KBM-7 (cell line): Measurements from ENCODE around the gene PRR23A.
"Not testable (repeated sequence)": the region's sequence is repeated elsewhere in the genome, so short reads cannot be mapped to it uniquely, and the experiment has no call there.

Experiments
- DNase-seq: peaks from one replicate; pipeline ENCODE4 v3.0.0-alpha.2; 2015
- in situ Hi-C: fragments of 300-500 bp; cut with MboI; formaldehyde crosslinking; loops from 2 replicates; pipeline ENCODE4 v1.14.3; 2020; ENCODE audit warnings: low sequenced_read_pairs, low pct_unique_long_range_greater_than_20kb, mixed read lengths

Gene PRR23A

DNA sequence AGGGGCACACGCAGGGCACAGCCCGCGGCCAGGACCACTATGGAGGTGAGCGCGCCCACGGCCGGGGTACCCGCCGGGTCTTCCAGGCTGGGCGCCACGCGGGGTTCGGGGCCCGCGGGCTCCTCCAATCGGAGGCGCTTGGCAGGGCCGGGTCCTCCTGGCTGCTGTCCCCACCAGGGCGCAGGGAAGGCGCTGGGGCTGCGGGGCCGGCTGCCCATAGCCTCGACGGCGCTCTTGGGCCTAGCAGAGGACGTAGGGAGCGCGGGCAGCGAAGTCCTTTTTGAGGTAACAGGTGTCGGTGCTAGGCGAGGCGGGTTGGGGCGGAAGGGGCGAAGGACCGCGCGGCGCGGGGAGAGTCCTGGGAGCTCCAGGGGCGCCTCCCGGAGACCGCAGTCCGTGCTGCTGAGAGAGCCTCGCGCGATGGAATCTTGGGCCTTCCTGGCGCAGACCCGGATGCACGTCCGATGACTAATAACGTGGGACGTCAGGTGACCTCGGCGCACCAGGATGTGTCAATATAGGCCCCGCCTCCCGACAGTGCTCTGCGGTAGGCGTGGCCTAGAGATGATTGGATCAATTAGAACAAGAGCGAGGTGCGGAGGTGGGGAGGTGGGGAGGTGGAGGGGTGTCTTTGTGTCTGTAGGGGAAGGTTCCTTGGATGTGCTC, at the start of gene PRR23A:
Gene PRR23A (minus strand): TSS at position 218 of the 666 bp plus-strand sequence. CDS start 0 bp downstream, at position 218.
- no peak for DNase-seq
- in situ Hi-C loops: no loop called here

DNA sequence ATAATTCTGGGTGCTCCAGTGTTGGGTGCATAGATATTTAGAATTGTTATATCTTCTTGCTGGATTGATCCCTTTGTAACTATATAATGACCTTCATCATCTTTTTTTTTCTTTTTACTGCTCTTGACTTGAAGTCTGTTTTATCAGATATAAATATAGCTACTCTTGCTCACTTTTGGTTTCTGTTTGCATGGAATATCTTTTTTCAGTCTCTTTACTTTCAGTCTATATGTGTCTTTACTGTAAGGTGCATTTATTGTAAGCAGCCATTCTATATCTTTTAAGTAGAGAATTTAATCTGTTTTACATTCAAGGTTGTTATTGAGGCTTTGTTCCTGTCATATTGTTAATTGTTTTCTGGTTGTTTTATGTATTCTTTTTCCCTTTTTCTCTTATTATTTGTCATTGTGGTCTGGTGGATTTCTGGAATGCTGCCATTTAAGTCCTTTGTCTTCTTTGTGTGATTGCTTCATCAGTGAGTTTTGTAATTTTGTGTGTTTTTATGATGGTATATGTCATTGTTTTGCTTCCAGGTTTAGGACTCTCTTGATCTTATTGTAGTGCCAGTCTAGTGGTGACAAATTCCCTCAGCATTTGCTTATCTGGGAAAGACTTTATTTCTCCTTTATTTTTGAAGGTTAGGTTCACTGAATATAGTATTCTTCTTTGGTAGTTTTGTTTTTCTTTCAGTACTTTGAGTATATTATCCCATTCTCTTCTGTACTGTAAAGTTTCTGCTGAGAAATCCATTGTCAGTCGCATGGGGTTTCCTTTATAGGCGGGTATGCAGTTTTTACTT, 46.9 kb upstream of the PRR23A start:
- no peak for DNase-seq
- in situ Hi-C loops: no loop called here

DNA sequence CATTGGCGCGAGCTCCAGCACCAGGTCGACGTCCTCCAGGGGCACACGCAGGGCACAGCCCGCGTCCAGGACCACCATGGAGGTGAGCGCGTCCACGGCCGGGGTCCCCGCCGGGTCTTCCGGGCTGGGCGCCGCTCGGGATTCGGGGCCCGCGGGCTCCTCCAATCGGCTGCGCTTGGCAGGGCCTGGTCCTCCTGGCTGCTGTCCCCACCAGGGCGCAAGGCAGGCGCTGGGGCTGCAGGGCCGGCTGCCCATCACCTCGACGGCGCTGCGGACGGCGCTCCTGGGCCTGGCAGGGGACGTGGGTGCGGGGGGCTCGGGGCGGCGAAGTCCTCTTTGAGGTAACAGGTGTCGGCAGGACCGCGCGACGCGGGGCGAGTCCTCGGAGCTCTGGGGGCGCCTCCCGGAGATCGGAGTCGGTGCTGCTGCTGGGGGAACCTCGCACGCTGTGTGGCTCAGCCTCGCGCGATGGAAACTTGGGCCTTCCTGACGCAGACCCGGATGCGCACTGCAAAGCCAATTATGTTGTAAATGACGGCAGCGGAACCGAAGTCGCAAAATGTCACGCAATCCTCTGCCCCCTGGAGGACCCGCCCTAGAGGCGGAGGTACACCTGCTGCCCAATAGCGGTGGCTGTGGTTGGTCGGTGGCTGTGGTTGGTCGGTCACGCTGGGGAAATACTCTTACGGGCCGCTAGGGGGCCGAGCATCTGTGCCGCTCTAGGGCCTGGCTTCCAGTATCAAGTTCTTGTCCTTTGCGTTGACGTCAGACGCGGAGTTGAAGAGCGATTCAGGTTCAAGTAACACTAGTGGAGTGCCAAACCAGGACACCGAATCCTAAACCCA, 38.5 kb upstream of the PRR23A start, which contains the start of gene PRR23C:
Gene PRR23C (minus strand): TSS at position 527 of the 845 bp plus-strand sequence. CDS start 272 bp downstream, at position 255.
- DNase-seq: no peak
- in situ Hi-C loops: no loop called here

DNA sequence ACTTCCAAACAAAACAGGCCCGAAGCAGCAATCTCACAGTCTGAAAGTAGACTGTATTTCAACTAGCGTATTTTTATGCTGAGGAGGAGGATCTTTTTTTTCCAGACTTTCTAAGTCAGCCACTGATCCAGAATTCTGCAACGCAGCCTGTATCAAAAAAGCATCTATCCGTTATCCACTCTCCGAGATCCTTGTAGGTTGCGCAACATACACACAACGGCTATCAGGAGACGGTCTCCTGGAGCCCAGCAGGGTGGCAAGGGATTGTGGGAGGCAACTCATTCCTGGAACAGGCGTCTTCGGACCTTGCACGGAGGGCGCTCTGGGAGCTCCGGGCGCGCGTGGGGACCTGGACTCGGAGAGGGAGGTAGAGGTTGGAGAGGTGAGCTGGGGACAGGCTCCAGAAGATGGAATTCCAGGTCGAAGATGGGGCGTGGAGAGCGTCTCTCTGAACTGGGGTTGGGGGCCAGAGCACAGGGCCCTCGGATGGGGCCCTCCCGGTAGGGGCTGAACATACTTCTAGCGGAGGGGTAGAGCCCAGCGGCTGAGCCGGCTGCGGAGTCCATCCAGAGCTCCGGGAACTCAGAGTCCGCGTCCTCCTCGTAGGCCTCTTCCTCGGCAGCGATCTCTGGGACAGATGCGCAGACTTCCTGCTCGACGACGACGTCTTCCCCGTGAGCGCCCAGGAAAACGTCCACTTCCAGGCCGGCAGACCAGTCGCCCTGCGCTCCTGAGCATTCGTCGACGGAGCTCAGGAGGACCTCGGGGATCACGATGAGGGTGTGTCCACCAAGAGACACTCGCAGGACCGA, 37.7 kb upstream of the PRR23A start:
- in situ Hi-C loops: no loop called here
- no peak for DNase-seq

DNA sequence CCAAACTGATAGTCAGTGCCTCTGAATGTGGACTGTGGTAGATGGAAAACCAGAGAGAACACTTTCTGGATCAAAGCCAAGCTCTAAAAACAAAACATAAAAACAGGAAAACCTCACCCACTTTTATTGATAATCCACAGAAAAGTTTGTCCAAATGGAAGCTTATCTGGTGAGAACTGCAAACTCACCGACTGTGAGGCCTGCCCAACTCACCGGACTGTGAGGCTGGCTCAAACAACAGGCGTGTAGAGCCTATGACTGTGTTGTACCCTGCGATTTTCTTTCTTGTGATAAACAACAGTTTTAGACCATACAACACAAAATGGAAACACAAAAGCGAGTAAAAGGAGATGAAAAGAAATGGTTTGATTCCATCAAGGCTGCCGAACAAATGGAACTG, 31.4 kb upstream of the PRR23A start:
- in situ Hi-C loops: no loop called here
- no peak for DNase-seq

DNA sequence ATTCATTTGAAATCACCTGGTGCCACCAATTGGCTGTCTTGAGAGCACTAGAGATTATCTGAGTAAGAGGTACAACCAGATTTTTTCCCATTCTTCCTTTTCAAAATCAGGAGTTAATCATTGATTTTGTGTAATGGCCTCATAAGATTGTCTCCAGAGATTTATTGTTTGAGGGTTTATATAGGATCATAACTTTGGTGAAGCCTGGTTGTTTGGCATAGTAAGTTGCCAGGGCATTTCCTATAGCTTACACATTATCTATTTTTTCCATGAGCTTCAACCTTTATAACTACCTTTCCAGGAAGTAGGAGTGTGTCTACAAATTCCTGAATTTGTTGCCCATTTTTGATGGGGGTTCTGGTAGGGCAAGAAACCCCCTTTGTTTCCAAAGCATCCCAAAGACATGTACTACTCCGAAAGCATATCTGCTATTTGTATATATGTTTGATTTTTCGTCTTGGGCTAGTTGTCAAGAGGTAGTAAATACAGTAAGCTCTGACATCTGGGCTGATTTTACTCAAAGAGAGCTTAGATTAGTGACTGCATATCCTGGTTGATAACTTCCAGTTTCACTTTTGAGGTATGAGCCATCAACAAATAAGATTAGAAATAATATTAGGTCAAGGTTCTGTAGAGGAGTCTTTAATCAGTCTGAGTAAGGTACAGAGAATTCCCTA, 26.4 kb upstream of the PRR23A start:
- in situ Hi-C loops: no loop called here

DNA sequence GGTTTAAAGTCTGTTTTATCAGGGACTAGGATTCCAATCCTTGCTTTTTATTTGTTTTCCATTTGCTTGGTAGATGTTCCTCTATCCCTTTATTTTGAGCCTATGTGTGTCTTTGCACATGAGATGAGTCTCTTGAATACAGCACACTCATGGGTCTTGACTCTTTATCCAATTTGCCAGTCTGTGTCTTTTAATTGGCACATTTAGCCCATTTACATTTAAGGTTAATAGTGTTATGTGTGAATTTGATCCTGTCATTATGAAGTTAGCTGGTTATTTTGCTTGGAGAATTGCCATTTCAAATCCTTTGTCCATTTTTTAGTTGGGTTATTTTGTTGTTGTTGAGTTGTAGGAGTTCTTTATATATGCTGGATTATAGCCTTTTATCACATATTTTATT, 24.5 kb upstream of the PRR23A start:
- in situ Hi-C loops, DNase-seq: not testable (repeated sequence)

More for the DNA sequence above, 26.4 kb upstream of the PRR23A start:
- no peak for DNase-seq

DNA sequence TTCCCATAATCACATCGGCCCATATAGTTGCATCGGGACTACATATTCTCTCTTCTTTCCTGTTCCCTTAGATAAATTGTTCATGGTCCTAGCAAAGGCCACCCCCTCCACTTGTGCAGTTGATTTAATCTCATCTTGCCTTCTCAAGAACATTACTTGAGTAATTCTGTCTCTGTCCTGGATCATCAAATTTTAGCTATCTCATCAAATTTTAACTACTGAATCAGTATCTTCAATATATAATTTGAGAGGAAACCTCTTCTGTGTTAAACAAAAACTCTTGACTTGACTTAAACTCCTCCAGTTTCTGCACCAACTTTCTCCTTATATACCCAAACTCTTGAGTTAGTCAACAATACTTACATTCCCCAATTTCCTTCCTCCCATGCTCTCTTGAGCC, 18.9 kb upstream of the PRR23A start:
- no peak for DNase-seq
- in situ Hi-C loops: no loop called here

DNA sequence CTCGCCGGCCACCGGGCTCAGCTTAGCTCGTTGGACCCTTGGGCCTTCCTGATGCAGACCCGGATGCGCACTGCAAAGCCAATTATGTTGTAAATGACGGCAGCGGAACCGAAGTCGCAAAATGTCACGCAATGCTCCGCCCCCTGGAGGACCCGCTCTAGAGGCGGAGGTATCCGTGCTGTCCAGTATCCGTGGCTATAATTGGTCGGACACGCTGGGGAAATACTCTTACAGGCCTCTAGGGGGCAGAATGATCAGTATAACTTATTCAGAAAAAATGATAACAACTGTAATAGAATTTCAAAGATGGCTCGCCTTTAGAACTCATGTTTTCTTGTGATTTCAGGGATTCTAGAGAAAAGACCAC, 14.8 kb upstream of the PRR23A start, which contains the start of gene PRR23B:
Gene PRR23B (minus strand): TSS at position 59 of the 367 bp plus-strand sequence. CDS start 265 bp downstream, outside the sequence.
- peak; percentile 7 for DNase-seq
- in situ Hi-C loops: no loop called here

DNA sequence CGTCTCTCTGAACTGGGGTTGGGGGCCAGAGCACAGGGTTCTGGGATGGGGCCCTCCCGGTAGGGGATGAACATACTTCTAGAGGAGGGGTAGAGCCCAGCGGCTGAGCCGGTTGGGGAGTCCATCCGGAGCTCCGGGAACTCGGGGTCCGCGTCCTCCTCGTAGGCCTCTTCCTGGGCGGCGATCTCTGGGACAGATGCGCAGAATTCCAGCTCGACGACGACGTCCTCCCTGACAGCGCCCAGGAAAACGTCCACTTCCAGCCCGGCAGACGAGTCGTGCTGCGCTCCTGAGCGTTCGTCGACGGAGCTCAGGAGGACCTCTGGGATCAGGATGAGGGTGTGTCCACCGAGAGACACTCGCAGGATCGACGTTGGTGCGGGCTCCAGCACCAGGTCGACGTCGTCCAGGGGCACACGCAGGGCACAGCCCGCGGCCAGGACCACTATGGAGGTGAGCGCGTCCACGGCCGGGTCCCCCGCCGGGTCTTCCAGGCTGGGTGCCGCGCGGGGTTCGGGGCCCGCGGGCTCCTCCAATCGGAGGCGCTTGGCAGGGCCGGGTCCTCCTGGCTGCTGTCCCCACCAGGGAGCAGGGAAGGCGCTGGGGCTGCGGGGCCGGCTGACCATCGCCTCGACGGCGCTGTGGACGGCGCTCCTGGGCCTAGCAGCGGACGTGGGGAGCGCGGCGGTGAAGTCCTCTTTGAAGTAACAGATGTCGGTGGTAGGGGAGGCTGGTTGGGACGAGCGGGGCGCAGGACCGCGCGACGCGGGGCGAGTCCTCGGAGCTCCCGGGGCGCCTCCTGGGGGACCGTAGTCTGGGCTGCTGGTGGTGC, 14.2 kb upstream of the PRR23A start:
- in situ Hi-C loops: no loop called here
- DNase-seq: no peak

DNA sequence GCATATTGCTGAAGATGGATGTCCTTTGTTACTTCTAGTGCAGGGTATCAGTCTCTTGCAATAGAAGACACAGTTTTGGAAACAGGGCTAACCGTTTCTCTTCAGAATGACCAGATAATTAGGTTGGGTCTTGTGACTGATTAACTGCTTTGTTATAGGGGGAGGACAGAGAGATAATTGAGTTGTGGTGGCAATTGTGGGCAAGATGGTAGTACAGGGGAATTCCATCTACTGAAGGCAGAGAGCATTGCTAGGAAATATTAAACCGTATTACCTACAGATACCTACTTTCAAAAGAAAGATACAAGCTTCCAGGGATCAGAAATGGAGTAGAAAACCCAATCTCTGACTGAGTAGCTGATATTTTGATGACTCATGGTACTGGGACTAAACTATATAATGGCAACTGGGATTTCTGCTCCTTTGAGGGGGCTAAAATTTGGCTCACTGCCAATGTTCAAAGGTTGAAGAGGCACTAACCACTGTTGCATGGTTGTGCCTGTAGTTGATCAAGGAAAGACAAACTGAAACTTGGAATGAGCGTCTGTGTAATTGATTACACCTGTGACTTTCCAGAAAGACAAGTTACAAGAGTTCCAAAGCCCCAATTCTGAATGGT, 10.5 kb upstream of the PRR23A start:
- in situ Hi-C loops: no loop called here

DNA sequence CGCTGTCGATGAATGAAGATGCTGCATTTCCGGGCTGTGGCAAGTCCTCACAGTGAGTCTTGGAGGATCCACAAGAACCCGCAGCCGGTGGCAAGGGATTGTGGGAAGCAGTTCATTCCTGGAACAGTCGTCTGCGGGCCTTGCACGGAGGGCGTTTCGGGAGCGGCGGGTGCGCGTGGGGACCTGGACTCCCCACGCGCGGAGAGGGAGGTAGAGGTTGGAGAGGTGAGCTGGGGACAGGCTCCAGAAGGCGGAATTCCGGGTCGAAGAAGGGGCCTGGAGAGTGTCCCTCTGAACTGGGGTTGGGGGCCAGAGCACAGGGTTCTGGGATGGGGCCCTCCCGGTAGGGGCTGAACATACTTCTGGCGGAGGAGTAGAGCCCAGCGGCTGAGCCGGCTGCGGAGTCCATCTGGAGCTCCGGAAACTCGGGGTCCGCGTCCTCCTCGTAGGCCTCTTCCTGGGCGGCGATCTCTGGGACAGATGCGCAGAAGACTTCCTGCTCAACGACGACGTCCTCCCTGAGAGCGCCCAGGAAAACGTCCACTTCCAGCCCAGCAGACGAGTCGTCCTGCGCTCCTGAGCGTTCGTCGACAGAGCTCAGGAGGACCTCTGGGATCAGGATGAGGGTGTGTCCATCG, 593 bp downstream of the PRR23A start:
- in situ Hi-C loops: no loop called here
- no peak for DNase-seq

More for the DNA sequence above, 10.5 kb upstream of the PRR23A start:
- no peak for DNase-seq

DNA sequence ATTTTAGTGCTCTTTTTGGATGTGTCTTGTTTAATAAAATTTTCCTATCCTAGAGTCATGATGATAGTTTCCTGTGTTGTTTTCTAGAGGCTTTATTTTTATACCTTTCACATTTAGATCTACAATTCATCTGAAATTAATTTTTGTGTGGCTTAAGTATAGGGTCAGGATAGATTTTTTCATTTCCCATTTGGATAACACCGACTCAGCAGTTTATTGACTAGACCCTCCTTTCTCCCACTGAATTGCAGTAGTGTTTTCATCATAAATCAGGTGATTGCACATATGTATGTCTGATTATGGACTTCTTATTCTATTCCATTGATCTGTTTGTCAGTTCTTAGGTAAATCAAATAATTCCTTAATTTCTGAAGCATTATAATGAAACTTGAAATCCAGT, 10.4 kb downstream of the PRR23A start:
- in situ Hi-C loops: no loop called here
- no peak for DNase-seq

DNA sequence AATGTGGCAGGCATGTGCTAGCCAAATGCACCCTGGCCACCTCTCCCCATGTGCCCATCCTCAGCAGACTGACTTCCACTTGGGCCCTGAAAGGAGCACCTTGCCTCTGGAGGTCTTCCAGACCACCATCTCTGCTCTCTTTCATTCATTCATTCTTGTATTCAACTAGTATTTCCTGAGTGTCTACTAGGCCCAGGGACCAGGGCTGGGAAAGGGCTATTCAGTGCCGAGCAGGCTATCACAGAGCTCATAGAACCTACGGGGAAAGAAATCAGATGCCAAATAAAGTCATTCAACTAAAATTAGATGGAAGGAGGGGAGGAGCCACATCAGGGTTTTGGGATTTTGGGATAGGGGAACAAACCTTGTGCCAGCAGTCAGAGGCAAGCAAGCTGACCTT, 18.9 kb downstream of the PRR23A start:
- DNase-seq: no peak
- in situ Hi-C loops: no loop called here

DNA sequence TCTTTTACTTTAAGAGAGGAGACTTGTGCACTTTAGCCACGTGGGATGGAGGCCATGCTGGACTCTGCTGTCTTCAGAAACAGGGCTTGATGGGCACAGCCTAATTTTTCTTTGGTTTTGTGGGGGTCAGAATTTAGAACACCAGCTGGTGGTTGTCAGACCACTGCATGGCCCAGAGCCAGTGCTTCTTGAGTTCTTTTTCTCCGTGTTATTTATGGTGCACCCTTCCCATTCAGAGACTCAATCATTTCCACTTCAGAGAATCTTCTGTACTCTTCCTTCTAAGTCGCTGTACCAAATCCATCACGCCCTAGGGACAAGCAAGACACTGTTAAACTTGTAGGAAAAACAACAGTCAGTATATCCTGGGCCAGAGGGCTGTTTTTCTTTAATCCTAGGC, 20.1 kb downstream of the PRR23A start:
- DNase-seq: no peak
- in situ Hi-C loops: no loop called here

DNA sequence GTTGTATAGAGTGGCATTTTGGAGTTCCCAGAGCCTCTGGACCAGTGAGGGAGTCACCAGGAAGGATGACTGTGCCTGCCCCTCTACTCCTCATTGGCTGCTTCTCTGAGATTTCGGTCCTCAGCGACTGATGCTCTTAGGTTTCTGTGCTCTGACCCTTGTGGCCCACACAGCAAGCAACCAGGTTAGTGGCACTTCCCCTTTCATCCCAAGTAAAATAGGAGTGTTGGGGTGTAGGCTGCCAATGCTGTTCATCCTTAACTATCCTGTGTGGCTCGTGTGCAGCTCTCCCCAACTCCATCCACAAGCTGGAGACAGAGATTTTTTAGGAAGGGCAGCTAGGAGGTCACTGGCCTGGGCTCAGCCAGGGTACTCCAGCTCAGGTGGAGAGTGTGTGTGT, 21.3 kb downstream of the PRR23A start:
- in situ Hi-C loops: no loop called here

DNA sequence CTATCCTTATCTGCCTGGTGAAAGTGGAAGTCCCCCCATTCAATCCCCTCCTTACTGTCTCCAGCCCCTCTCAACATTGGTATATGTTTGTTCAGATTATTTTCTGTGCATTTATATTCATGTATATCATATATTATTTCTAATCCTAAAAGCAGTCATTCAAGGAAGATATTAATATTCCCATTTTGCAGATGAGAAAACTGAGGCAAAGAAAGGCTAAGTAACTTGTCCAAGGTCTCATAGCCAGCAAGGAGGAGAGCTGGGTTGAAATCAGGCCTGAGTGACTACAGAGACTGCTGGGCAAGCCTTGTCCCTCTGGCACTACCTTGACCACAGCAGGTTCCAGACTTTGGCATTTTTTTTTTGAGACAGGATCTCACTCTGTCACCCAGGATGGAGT, 30.0 kb downstream of the PRR23A start:
- DNase-seq: no peak
- in situ Hi-C loops: no loop called here

More for the DNA sequence above, 21.3 kb downstream of the PRR23A start:
- DNase-seq: no peak
